ENCODE data around the gene USP3.
A peak's percentile ranks its signal among the peaks of the same experiment; 100 is the strongest.
"Not testable (repeated sequence)": the region's sequence is repeated elsewhere in the genome, so short reads cannot be mapped to it uniquely, and the experiment has no call there.

Gene USP3

GRCh38 chr15:63597038-63597790, 92.8 kb downstream of the USP3 start, which contains the start of gene FBXL22:
FBXL22 (plus strand) TSS chr15:63597387; CDS start chr15:63597393, 6 bp downstream.
- DNase-seq, result no peak

- no peak for DNase-seq
Measured at GRCh38 chr15:63597821-63598220, 93.4 kb downstream of the USP3 start.

- DNase-seq, result no peak
Measured at GRCh38 chr15:63598473-63599400, 94.3 kb downstream of the USP3 start.

GRCh38 chr15:63599401-63600000, 95.1 kb downstream of the USP3 start:
- peak in 1 of 2 experiments; percentile 31 for DNase-seq

- DNase-seq, result peak in 1 of 2 experiments; percentile 23
Measured at GRCh38 chr15:63600001-63600615, 95.7 kb downstream of the USP3 start.

- peak; percentile 87 to 89 for DNase-seq
Measured at GRCh38 chr15:63600616-63601025, 96.2 kb downstream of the USP3 start.

- DNase-seq, result no peak
Measured at GRCh38 chr15:63601026-63601703, 96.8 kb downstream of the USP3 start.

- no peak for DNase-seq
Measured at GRCh38 chr15:63601704-63602185, 97.4 kb downstream of the USP3 start.

GRCh38 chr15:63602595-63602994, 98.2 kb downstream of the USP3 start:
- no peak for DNase-seq

GRCh38 chr15:63603516-63603915, 99.1 kb downstream of the USP3 start:
- no peak for DNase-seq

GRCh38 chr15:63604281-63604680, 99.9 kb downstream of the USP3 start:
- DNase-seq, result no peak

GRCh38 chr15:63605036-63605435, 100.6 kb downstream of the USP3 start:
- DNase-seq, result no peak

- DNase-seq, result no peak
Measured at GRCh38 chr15:63605816-63606215, 101.4 kb downstream of the USP3 start.

GRCh38 chr15:63606308-63606707, 101.9 kb downstream of the USP3 start:
- DNase-seq, result no peak

- no peak for DNase-seq
Measured at GRCh38 chr15:63608989-63609388, 104.6 kb downstream of the USP3 start.

- DNase-seq, result no peak
Measured at GRCh38 chr15:63609448-63609847, 105.1 kb downstream of the USP3 start.

- peak; percentile 43 to 83 for DNase-seq
Measured at GRCh38 chr15:63610209-63610841, 105.9 kb downstream of the USP3 start.

- DNase-seq, result no peak
Measured at GRCh38 chr15:63611177-63611576, 106.8 kb downstream of the USP3 start.

- no peak for DNase-seq
Measured at GRCh38 chr15:63612300-63612699, 107.9 kb downstream of the USP3 start.

GRCh38 chr15:63615935-63616334, 111.5 kb downstream of the USP3 start:
- DNase-seq, result no peak

GRCh38 chr15:63617147-63617546, 112.8 kb downstream of the USP3 start:
- DNase-seq, result not testable (repeated sequence)

GRCh38 chr15:63617627-63618026, 113.2 kb downstream of the USP3 start:
- not testable (repeated sequence) for DNase-seq

All from SW 1271 (cell line).